HEK293T (cell line): Measurements from ENCODE around the gene SLMAP.

Source experiments
- CTCF ChIA-PET: fragments of 350-600 bp; formaldehyde crosslinking; extraction: SDS; loops from one replicate; lab custom pipeline; 2021; ENCODE audit warnings: antibody characterized with exemption, inconsistent platforms; lab: Yijun Ruan, JAX
- POLR2A ChIA-PET: fragments of 350-600 bp; formaldehyde crosslinking; extraction: SDS; loops from one replicate; lab custom pipeline; 2020; ENCODE audit warnings: antibody characterized with exemption, inconsistent platforms; lab: Yijun Ruan, JAX
- DNase-seq: peaks from one replicate; pipeline ENCODE4 v3.0.0; 2012; ENCODE audit warnings: mixed read lengths; ENCODE audit errors: extremely low spot score
- ARNT ChIP-seq: fragments of 450-650 bp; IDR thresholded peaks from 2 replicates; pipeline ENCODE4 v1.6.1; 2017; ENCODE audit warnings: mild to moderate bottlenecking
- BHLHE40 ChIP-seq: fragments of 450-650 bp; IDR thresholded peaks from 2 replicates; pipeline ENCODE4 v1.6.1; 2016; ENCODE audit warnings: mild to moderate bottlenecking, moderate library complexity, borderline replicate concordance
- CTBP1 ChIP-seq: fragments of 450-650 bp; IDR thresholded peaks from 2 replicates; pipeline ENCODE4 v1.6.1; 2016; ENCODE audit warnings: borderline replicate concordance
- ELF4 ChIP-seq: fragments of 450-650 bp; IDR thresholded peaks from 2 replicates; pipeline ENCODE4 v1.6.1; 2017; ENCODE audit warnings: antibody characterized with exemption
- FOXA1 ChIP-seq: fragments of 450-650 bp; IDR thresholded peaks from 2 replicates; pipeline ENCODE4 v1.6.1; 2016; ENCODE audit warnings: mild to moderate bottlenecking
- FOXK2 ChIP-seq: fragments of 450-650 bp; IDR thresholded peaks from 2 replicates; pipeline ENCODE4 v1.6.1; 2016; ENCODE audit warnings: mild to moderate bottlenecking
- FOXM1 ChIP-seq: fragments of 450-650 bp; IDR thresholded peaks from 2 replicates; pipeline ENCODE4 v1.6.1; 2017; ENCODE audit warnings: mild to moderate bottlenecking, borderline replicate concordance
- HDGF ChIP-seq: fragments of 450-650 bp; IDR thresholded peaks from 2 replicates; pipeline ENCODE4 v1.6.1; 2017; ENCODE audit warnings: antibody characterized with exemption, borderline replicate concordance
- L3MBTL2 ChIP-seq: fragments of 450-650 bp; conservative IDR thresholded peaks from 2 replicates; pipeline ENCODE4 v1.6.1; 2016; ENCODE audit warnings: mild to moderate bottlenecking
- LEF1 ChIP-seq: fragments of 450-650 bp; IDR thresholded peaks from 2 replicates; pipeline ENCODE4 v1.6.1; 2017; ENCODE audit warnings: mild to moderate bottlenecking, borderline replicate concordance
- NFRKB ChIP-seq: fragments of 450-650 bp; IDR thresholded peaks from 2 replicates; pipeline ENCODE4 v1.6.1; 2016; ENCODE audit warnings: mild to moderate bottlenecking, moderate library complexity
- PKNOX1 ChIP-seq: fragments of 450-650 bp; IDR thresholded peaks from 2 replicates; pipeline ENCODE4 v1.6.1; 2016
- SP1 ChIP-seq: fragments of 450-650 bp; IDR thresholded peaks from 2 replicates; pipeline ENCODE4 v1.6.1; 2017
- SUZ12 ChIP-seq: fragments of 450-650 bp; IDR thresholded peaks from 2 replicates; pipeline ENCODE4 v1.6.1; 2016; ENCODE audit warnings: mild to moderate bottlenecking
- TARDBP ChIP-seq: fragments of 450-650 bp; IDR thresholded peaks from 2 replicates; pipeline ENCODE4 v1.6.1; 2016
- ZNF384 ChIP-seq: fragments of 450-650 bp; IDR thresholded peaks from 2 replicates; pipeline ENCODE4 v1.6.1; 2016

Gene SLMAP

DNA sequence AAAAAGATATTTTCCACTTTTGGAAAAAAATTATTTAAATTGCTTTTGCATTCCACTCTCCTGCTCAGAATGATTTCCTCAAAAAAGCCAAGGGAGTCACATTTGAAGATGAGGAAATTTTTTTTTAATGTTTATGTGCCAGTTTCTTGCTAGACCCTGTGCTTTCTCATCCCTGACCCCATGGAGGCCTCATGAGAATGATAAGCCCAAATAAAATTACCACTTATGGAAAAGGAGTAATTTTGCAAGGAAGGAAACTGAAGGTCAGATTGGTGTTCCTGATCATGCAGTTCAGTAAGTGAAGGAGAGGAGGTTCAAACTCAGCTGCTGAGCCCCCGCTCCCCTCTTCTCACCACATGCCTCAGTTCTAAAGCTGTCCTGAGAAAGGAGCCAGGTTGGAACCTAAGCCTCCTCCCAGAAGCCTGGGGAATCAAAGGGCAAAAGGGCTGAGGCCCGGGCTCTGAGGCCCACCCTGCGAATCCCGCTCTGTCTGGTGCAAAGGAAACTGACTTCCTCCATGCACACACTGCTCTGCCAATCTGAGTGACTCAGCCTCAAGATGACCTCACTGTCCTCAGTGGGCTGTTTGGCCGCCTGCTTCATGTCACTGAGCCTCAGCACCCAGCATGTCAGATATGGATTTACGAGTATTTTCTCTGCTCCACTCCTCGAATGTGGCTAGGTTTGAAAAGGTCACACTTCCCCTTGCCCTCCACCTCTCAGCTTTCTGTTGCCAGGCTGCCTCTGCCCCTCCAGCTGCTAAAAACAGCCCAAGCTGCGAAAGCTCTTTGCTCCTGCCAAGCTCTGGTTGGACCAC lies 195.2 kb downstream of the SLMAP start:
- ChIA-PET POLR2A (interaction anchor here (0.9 to 1.3 kb wide), 4 partner anchors 10 to 102 kb away, joined by 3 read pairs; no protein-coding TSS in a partner anchor), CTCF (interaction anchor here (1.1 kb wide), 1 partner anchor 11 kb away, joined by 3 read pairs; no protein-coding TSS in a partner anchor)
- peak; percentile 41 for DNase-seq
- TF ChIP-seq CTBP1, result no peak
- peak; percentile 86 for TF ChIP-seq PKNOX1

DNA sequence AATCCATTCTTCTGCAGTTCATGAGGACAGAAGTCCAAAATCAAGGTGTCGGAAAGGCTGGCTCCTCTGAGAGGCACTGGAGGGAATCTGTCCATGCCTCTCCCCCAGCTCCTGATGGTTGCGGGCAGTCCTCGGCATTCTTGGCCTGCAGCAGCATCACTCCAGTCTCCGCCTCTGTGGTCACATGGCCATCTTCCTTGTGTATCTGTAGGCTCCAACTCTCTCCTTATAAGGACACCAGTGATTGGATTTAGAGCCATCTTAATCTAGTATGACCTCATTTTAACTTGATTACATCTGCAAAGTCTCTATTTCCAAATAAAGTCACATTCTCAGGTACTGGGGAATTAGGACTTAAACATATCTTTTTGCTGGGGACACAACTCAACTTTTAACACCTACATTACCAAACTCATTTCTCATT lies 196.1 kb downstream of the SLMAP start:
- POLR2A ChIA-PET, result interaction anchor here (0.9 to 1.3 kb wide), 4 partner anchors 9 to 101 kb away, joined by 3 read pairs; no protein-coding TSS in a partner anchor
- peak; percentile 56 for DNase-seq
- CTCF ChIA-PET, result interaction anchor here (1.1 kb wide), 1 partner anchor 10 kb away, joined by 3 read pairs; no protein-coding TSS in a partner anchor
- TF ChIP-seq CTBP1 (no peak), TARDBP (no peak), PKNOX1 (no peak), ZNF384 (no peak), SP1 (no peak), ELF4 (no peak), FOXK2 (no peak), SUZ12 (no peak)

DNA sequence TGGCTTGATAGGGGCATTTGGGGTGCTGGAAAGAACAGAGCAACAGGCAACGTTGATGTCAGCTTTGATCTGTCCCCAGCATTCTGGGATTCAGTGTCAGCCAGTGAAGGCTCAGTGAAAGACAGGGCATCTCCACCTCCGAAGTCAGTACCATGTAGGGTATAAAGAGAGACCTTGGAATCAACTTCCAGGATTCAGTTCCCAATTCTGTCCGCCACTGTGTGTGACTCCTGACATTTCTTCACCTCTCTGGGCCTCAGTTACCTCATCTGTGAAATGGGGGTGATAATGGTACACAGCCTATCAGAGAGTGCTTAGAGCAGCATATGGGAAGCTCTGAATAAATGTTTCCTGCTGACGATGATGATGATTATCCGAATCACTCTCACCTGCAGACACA lies 196.5 kb downstream of the SLMAP start:
- ChIA-PET CTCF (no interaction called here), POLR2A (interaction anchor here (0.9 to 1.1 kb wide), 3 partner anchors 8 to 101 kb away, joined by 3 read pairs; no protein-coding TSS in a partner anchor)
- DNase-seq, result no peak
- TF ChIP-seq ZNF384, result no peak
- no peak for TF ChIP-seq ELF4
- TF ChIP-seq PKNOX1, result no peak
- no peak for TF ChIP-seq TARDBP
- TF ChIP-seq FOXA1, result no peak
- no peak for TF ChIP-seq SUZ12
- no peak for TF ChIP-seq FOXM1
- no peak for TF ChIP-seq HDGF
- TF ChIP-seq FOXK2, result no peak
- no peak for TF ChIP-seq NFRKB
- no peak for TF ChIP-seq LEF1
- no peak for TF ChIP-seq BHLHE40
- TF ChIP-seq CTBP1, result no peak
- no peak for TF ChIP-seq ARNT
- no peak for TF ChIP-seq L3MBTL2
- no peak for TF ChIP-seq SP1

DNA sequence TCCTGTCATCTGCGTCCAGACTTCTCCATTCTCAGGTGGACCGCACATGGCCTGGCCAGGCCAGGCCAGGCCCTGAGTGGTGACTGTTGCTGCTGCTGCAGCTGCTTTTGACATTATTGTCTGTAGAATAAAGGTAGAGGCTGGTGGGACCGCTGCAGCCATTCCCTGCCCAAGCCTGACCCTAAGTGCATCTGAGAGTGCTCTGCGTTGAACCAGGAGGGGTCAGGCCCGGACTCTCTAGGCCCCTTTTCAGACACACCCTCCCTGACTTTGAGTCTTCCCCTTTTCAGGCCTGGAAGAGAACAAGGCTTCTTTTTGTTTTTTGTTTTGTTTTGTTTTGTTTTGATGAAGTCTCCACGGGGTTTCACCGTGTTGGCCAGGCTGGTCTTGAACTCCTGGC lies 197.5 kb downstream of the SLMAP start:
- no peak for DNase-seq
- POLR2A ChIA-PET, result no interaction called here
- CTCF ChIA-PET, result no interaction called here
- TF ChIP-seq FOXK2 (no peak), FOXM1 (no peak), BHLHE40 (no peak), FOXA1 (no peak), ZNF384 (no peak), NFRKB (no peak), CTBP1 (no peak), LEF1 (no peak), ELF4 (no peak), PKNOX1 (no peak), TARDBP (no peak), ARNT (no peak)

DNA sequence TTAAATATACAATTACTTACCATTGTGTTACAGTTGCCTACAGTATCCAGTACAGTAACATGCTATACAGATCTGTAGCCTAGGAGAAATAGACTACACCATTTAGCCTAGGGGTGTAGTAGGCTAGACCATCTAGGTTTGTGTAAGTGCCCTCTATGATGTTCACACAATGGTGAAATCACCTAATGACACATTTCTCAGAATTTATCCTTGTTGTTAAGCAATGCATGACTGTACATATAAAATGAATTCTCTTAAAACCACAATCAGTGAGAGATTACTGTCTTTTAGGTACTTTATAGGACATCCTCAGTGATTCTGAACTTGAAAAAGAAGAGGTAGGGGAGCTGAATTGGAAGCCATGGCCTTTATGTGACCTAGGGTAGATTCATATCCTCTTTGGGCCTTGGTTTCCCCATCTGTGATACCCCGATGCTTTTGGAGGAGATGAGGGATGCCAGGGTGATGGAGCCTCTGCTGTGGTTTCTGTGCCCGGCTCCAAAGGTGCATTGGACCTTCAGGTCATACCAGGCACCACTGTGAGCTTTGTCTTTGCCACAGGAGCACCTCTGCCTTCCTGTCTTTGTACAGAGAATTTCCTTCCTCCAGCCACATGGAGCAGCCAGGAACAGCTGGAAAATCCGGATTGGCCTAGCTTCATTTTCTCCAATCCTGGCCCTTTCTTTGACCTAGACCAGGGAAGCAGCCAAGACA lies 200.2 kb downstream of the SLMAP start:
- CTCF ChIA-PET, result no interaction called here
- POLR2A ChIA-PET, result interaction anchor here (1.0 kb wide), 1 partner anchor 350 kb away, joined by 3 read pairs; the partner anchor contains the start of genes HTD2 and RPP14
- no peak for DNase-seq
- TF ChIP-seq FOXM1 (no peak), LEF1 (no peak), CTBP1 (no peak)

- DNase-seq, result no peak
- TF ChIP-seq TARDBP (no peak), LEF1 (no peak), FOXM1 (no peak), SP1 (no peak), CTBP1 (no peak), HDGF (no peak), BHLHE40 (no peak), L3MBTL2 (no peak), ZNF384 (no peak), FOXK2 (no peak), SUZ12 (no peak), ARNT (no peak), PKNOX1 (no peak), ELF4 (no peak)
- POLR2A ChIA-PET, result interaction anchor here (1.0 kb wide), 1 partner anchor 349 kb away, joined by 3 read pairs; the partner anchor contains the start of genes HTD2 and RPP14
- CTCF ChIA-PET, result no interaction called here
Measured at GRCh38 chr3:57956833-57957174, 200.7 kb downstream of the SLMAP start.
